Measurements from ENCODE around the gene SCRT2.
"Not testable (repeated sequence)": the region's sequence is repeated elsewhere in the genome, so short reads cannot be mapped to it uniquely, and the experiment has no call there.

Gene SCRT2

DNA sequence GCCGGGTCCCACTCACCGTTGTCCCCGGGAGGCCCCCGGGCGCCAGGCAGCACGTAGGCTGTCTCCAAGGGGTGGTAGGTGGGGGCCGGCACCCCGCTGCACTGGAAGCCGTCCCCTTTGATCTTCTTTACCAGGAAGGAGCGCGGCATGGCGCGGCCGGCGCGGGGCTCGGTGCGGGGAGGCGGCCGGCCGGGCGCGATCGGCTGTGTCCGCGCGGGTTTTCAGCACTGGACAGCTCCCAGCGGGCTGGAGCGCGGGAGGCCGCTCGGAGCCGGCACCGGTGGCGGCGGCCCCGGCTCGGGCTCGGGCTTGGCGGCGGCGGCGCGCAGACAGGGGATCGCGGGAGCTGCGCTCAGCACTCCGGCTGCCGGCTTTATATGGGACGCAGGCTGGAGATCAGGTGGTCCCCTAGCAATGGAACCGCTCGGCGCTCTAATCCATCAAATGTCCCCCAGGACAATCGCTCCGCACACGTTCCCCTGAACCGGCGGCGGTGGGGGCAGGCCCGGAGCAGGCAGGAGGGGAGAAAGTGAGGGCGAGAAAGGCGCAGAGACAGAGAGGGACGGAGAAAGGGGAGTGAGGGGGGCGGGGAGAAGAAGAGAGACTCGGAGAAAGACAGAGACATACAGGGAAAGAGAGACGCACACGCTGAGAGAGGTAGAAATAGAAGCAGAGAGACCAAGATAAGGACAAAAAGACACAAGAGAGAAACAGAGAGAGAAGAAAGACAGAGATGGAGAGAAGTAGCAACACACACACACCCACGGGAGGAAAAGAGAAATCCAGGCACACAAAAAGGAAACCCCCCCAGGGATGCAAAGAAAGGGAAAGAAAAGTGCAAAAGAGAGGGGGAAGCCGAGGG lies at the start of gene SCRT2:
Gene SCRT2, minus strand, starts transcription at position 350 of the 862 bp plus-strand sequence. Its CDS starts 201 bp downstream, at position 149.
- peak; percentile 69 for DNase-seq

DNA sequence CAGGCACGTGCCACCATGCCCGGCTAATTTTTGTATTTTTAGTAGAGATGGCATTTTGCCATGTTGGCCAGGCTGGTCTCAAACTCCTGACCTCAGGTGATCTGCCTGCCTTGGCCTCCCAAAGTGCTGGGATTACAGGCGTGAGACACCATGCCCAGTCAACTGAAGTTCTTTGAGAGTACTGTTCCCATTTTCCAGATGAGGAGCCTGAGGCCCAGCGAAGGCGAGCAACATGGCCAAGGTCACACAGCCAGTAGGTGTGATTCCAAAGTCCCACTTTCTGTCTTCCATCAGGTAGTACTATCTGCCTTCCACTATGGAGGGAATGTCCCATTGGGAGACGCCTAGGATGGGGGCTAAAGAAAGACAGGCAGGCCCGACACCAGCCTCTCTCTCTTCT lies 49.2 kb upstream of the SCRT2 start:
- not testable (repeated sequence) for DNase-seq

DNA sequence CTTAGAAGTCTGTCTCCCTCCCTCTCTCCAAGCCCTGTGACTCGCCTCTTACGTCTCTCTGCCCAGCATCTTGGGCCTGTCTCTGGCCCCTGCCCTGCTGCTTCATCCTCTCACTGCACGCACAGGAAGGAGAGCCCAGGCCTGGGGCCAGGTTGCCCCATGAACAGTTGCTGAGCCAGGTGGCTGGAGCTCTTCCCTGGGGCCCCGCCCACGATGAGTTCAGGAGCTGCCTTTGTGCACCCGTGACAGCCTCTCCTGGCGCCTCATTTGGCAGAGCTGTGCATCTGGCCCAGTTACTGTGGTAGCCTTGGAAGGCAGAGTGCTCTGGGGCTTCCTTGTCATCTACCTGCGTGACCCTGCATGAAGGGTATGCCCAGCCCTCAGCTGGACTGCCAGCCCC lies 48.2 kb upstream of the SCRT2 start:
- DNase-seq: no peak

DNA sequence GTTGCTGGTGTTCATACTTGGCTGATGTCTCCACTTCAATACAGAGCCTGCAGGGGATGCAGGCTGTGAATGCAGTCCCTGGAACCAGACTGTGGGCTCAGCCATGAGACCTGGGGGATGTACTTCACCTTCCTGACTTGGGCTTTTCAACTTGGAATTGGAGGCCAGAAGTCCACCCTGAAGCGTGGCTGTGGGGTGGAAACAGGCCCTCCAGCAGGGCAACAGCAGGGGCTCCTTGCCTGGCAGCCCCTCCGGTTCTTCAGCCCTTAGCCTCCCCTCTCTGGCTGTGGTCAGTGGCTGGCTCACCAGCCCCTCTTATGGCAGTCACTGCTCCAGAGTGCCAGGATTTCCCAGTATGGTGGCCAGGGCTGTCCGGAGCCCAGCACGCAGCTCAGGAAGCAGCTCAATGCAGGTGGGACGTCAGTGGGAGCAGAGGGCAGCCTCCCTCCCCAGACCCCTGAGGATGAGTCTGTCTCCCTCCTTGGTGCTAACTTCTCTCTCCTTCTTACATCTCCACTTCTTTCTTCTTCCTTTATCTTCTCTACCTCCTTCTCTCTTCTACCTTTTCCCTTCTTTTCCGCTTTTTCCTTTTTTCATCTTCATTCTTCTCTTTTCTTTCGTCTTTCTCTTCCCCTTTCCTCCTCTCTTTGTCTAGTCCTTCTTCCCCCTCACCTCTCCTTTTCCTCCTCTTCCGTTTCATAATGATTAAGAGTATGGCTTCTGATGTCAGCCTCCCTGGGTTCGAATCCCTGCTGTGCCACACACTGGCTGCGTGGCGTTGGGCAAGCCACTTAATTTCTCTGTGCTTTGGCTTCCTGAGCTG lies 47.4 kb upstream of the SCRT2 start:
- DNase-seq: no peak

DNA sequence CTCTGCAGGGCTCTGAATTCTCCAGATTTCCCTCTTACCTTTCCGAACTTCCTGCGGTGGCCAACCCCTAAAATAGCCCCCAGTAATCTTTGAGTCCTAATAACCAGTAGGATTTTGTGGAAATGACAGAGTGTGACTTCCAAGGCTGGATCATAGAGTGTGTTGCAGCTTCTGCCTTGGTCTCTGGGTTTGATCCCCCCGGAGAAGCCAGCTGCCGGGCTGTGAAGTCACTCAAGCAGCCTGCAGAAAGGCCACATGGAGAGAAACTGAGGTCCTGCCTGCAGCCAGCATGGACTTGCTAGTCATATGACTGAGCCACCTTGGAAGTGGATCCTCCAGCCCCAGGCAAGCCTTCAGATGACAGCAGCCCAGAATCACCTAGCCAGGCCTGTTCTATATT lies 46.3 kb upstream of the SCRT2 start:
- DNase-seq: no peak

DNA sequence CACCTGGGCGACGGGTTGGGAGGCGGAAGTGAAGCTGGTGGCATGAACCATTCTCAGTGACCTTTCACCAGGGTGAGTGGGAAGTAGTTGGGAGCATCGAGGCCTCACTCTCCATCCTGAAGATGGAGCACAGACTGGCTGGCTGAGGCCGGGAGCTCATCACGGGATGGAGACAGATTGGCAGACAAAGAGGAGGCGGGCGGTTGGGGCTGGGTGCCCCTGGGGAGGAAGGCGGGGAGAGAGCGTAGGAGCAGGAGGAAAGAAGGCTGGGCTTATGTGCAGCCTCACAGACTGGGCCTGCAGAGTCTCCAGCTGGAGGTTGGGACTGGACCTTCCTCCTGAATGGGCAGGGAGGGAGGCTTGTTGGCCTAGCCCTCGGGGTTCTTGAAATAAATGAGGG lies 44.2 kb upstream of the SCRT2 start:
- DNase-seq: no peak

DNA sequence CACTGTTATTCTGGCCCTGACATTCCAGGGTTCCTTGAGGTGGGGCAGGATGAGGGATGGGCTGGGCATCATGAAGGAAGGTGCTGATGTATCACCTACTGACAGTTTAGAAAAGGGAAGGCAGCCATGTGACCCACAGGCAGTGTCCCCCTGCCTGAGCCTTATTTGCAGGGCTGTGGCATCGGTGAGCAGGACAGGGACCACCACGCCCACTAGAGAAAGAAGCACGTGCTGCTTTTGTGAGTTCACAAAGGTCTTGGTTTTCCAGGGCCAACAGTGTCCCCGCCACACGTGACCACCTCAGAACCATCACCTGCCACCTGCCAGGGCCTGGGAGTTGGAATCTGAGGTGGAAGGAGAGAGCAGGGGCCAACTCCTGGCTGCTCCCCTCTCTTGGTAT lies 43.5 kb upstream of the SCRT2 start:
- DNase-seq: no peak

DNA sequence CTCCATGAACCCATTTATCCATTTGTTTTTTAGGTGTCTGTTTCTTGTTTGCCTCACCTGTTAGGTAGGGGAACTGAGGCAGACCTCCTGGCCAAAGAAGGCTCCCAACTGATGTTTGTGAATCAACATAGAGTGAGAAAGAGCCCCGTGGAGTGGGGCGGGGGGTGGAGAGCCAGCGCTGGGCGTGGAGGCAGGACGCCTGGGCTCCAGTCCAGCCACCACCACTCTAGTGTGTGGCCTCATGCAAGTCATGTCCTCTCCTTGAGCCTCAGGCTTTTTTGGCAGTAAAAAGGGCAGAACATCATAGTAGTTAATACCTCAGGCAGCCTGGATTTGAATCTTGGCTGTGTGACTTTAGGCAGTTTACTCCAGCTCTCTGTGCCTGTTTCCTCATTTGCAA lies 42.2 kb upstream of the SCRT2 start:
- no peak for DNase-seq

DNA sequence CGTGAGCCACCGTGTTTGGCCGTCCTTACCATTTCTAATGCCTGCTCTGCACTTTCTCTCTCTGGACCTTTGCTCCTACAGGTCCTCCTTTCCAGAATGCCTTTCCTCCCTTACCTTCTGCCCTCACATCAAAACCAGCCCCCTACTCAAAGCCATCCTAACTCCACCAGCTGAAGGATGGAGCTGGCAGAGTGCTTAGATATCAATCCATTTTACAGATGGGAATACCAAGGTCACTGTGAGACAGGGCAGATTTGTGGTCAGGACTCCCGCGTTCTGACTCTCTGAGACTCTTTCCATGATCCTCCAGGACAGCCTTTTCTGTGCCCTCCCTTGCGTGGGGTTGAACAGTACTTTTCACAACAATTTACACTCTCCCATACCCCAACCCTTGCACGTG lies 41.7 kb upstream of the SCRT2 start:
- no peak for DNase-seq

DNA sequence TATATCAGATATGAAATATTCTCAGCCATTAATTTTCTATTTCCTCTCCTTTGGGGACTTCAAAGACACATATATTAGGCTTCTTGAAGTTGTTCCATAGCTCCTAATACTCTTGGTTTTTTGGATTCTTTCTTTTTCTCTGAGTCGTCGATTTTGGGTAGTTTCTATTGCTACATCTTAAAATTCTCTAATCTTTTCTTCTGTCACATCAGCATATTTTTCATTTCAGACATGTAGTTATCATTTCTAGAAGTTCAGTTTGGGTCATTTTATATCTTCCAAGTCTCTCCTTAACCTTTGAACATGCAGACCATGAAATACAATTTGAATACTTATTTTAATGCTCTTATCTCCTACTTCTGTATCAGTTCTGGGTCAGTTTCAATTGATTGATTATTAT lies 38.9 kb upstream of the SCRT2 start:
- no peak for DNase-seq

DNA sequence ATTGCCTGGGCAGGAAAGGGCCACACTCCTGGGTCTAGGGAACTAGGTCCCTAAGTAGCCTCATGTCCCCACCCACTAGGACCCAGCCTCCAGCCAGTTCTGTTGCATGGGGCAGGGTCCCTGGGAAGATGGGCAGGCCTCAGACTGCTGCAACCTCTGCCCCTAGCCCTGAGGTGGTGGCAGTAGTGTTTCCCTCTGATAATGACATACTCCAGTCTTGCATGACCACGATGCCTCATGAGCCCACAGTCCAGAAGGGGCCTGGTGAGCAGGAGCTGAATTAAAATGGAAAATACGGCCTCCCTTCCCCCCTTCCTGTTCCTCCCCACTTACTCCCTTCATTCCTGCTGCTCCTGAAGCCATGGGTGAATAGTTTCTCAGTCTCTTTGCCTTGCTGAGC lies 36.0 kb upstream of the SCRT2 start:
- no peak for DNase-seq

DNA sequence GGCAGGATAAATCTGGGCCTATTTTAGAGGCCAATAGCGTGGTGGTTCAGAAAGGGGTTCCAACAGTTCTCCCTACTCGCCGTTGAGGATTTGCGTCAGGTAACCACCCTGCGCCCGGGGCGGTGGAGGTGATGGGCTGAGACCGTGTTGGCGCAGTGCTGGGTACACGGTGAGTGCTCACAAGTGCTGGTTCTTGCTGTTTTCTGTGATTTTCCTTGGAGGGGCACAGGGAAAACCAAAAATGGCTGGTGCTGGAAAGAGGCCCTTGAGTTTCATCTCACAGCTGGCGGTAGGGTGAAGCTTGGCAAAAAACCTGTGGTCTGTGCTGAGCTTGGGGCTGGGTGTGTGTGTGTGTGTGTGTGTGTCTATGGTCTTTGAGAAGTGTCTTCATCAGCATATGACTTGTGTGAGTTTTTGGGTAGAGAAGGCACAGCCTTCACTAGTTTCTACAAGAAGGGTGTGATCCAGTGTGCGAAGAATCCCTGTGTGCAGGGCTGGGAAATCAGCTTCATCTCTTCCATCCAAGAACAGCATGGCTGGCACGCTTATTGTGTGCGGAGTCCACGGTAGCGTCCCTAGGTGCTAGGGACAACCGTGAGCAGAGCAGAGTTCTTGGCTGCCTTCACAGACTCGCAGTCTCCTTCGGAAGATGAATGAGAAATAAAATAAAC lies 35.3 kb upstream of the SCRT2 start:
- DNase-seq: no peak

DNA sequence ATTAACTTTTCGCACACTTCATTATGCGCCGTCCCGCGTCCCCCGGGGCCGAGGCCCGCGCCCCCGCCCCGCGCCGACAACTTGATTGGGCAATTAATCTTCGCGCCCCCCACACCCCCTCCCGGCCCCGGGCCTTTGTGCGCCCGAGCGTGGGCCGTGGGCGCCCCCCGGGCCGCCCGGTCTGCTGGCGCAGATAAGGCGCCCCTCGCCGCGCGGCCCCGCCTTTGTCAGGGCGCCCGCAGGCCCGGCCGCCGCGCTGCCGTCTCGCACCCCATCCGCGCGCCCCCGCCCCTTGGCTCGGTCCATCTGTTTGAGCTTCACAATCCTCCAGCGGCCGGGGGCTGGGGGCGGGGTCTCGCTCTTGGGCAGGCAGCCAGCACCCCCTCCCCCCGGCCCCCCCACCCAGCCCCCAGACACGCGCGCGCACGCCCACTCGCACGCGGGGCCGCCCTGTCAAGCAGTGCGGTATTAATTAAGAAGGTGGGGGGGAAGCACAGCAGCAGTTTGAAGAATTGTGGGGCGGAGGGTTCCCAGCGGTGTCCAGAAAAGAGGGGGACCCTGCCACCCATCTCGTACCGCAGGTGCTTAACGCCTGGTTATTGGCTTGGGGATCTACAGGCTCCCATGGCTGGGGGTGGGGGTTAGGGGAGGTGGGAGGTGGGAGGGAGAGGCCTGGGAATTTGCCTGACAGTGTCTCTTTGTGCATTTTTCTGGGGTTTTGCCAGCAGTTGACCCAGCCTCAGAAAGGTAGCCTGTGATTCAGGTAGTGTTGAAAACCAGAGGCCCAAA lies 34.6 kb upstream of the SCRT2 start:
- no peak for DNase-seq

DNA sequence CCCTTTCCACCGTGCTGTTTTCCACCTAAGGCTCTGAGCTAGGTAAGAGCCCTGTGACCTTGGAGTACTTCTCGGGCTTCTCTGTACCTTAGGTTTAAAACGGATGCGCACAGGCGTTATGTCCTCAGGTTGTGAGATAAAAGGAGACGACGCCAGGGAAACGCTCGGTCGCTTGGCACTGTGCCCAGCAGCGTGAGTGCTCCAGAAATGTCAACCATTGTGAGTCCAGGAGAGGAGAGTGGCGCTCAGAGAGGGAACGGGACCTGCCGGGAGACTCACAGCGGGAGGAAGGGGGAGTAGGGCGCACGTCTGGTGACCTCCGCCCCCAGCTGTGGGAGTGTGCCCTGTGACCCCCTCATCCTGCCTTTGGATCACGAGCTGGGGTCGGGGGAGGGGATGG lies 33.8 kb upstream of the SCRT2 start:
- no peak for DNase-seq

DNA sequence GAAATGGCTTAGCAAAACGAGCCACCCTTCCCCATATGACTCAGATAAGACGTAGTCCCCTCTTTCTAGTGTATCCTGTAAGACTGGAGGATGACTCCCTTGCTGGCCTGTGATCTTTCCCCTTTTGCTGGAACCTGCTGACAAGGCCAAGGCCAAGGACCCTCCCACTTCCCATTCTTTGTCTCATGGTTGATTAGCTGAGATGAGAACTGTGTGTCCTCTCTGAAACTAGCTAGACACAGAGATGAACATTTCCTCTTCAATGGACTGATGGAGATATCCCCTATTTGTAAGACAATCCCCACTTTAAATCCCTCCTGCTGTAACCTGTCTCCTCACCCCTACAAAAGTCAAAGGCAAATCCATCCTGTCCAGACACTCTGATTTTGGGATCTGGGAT lies 33.4 kb upstream of the SCRT2 start:
- DNase-seq: no peak

DNA sequence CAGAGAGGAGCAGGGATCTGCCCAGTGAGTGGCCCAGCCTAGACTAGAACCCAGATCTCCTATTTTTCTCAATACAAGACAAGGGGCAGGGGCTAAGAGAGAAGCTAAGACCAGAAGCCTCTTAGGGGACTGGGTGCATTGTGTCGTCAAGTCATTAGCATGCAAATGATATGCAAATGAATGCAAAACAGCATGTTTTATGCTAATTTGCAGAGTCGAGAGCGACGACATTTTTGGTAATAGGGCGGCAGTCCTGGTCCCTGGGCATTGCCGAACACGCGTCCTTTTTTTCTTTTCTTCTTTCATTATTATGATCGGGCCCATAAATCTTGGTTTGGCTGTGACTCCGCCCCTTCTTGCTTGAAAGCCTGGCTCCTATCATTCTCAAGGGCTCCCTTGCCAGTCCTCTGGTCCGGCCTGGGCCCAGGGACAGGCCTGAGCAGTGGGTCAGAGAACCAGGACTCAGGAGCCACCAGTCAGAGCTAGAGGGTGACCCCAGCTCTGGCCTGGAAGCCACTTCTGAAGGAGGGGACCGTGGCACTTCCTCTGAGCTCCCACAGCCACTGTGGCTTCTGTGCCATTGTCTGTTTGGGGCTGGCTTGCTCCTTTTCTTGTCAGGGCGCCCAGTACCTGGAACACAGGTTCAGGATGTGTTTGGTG lies 32.0 kb upstream of the SCRT2 start:
- no peak for DNase-seq

DNA sequence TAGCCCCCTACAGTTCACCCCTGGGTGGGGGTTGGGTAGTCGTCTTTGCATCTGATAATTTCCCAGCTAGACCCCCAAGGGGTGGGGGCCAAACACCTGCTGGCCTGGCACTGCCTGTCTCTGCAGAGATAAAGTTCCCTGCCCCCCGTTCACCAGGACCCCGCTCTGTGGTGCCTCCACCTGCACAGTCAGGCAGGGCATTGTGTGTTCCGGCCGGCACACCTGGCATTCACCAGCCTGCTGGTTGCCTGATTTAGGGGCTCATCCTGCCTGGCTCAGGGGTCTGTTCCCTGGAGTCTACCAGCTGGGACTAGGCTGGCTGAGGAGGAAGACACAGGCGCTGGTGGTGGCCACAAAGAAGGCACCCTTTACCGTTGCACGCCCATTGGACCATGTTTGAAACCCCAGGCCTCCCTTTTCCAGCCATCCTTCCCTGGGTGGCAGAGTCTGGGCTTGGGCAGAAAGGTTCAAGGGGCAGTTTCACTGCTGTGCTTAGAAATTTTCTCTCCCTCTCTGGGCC lies 30.8 kb upstream of the SCRT2 start:
- no peak for DNase-seq

DNA sequence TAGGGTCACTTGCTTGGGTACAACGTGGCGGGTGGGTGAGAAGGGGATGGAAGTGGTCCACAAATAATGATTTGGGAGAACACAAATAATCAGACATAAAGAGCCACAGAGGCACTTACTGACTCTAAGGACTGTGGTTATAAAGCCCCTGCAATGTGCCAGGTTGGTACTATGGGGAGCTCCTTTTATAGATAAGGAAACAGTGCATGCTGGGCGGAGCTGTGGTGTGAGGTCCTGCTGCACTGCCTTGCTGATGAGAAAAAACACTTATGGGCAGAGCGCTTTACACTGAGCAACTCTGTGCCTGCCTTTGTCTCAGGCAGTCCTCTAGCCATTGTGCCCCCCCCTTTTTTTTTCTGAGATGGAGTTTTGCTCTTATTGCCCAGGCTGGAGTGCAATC lies 29.1 kb upstream of the SCRT2 start:
- DNase-seq: no peak

DNA sequence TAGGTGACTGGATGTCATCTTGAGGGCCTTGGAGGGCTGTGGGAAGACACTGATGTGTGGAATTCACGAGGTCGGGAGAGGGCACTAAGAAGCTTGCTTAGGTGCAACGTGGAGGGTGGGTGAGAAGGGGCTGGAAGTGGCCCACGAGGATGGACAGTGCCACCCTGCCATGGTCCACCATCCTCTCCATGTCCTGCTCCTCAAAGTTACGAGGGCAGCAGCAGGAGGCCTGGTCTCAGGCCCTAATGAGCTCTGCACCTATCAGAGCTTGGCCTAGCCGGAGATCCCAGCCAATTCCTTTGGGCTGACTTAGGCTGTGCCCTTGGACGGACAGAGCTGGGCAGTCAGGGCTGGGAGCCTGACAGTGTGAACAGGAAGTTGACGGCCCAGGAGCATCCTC lies 27.8 kb upstream of the SCRT2 start:
- DNase-seq: no peak

DNA sequence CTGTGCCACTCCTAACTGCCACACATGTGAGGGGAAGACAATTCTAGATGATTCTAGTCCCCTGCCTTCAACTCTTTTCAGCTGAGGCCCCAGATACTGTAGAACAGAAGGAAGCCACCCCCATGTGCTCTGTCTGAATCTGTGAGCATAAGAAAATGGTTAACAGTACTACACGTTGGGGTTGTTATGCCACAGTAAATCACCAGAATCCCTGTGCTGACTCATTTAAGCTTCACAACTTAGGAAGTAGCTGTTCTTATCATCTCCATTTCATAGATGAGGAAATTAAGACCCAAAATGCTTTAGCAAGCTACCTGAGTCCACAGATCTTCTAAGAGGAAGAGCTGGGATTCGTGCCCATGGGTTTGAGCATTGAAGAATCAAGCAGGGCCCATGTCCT lies 27.4 kb upstream of the SCRT2 start:
- no peak for DNase-seq

DNA sequence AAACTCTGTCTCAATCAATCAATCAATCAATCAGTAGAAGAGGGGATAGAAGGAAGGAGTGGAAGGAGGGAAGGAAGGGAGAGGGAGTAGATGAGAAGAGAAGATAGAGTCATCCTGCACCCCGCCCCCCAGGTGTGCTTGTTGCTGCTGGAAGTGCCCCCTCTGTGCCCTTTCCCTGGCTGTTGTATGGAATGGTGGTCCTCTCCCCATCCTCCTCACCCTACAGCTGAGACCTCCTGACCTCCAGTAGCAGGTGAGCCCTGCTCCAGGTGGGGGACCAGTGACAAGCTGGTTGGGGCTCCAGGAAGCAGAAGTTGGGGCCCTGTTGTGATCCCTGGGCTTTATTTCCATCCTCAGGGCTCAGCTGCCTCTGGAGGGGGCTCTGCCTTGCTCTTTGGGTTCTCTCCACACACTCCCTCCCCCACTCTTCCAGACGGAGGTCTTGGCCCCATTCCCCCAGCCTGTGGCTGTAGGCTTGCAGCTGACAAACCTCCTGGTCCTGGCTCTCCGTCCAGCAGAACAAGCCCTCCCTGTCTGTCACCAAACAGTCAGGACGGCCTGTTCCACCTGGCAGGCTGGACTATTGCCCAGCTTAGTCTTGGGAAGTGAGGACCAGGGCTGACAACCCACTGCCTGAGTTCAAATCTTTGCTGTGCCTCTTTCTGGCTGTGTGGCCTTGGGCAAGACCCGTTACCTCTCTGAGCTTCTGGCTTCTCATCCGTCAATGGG lies 26.0 kb upstream of the SCRT2 start:
- no peak for DNase-seq
